Activated naive CD8-positive, alpha-beta T cell treated with anti-CD3 and anti-CD28 coated beads, Interleukin-2, amount 50 U/mL, for 24 hours (primary cell): ENCODE data around the gene TES.
"Not testable (repeated sequence)": the region's sequence is repeated elsewhere in the genome, so short reads cannot be mapped to it uniquely, and the experiment has no call there.

ENCODE experiments used
- ATAC-seq: fragments of 150-1000 bp; cut with Tn5 transposase; one replicate; pipeline ENCODE4 v1.10.0; 2021
- DNase-seq: peaks from one replicate; pipeline ENCODE4 v3.0.0; 2021
- H3K27ac Mint-ChIP-seq: one replicate; pipeline ENCODE4 v1.8.0; 2021; ENCODE audit warnings: mild to moderate bottlenecking, mixed read lengths
- H3K27me3 Mint-ChIP-seq: one replicate; pipeline ENCODE4 v1.8.0; 2021; ENCODE audit warnings: mixed read lengths
- H3K36me3 Mint-ChIP-seq: one replicate; pipeline ENCODE4 v1.8.0; 2021; ENCODE audit warnings: low read depth, mixed read lengths
- H3K4me1 Mint-ChIP-seq: one replicate; pipeline ENCODE4 v1.8.0; 2021; ENCODE audit warnings: mixed read lengths
- H3K4me3 Mint-ChIP-seq: one replicate; pipeline ENCODE4 v1.8.0; 2021; ENCODE audit warnings: mild to moderate bottlenecking, moderate library complexity, mixed read lengths
- H3K9me3 Mint-ChIP-seq: one replicate; pipeline ENCODE4 v1.8.0; 2021; ENCODE audit warnings: mixed read lengths

Gene TES

GRCh38 chr7:116210345-116211005 lies at the start of gene TES:
TES (plus strand) TSS chr7:116210539; CDS start chr7:116210708, 169 bp downstream.
- peak within 1 kb of the TSS; percentile 97 for H3K27ac Mint-ChIP-seq
- peaks cover 9% of the 10 kb centered on the region for H3K36me3 Mint-ChIP-seq
- H3K4me3 Mint-ChIP-seq: peak within 1 kb of the TSS; percentile 95
- H3K27me3 Mint-ChIP-seq: no peaks in the 10 kb centered on the region
- peaks cover 46% of the 10 kb centered on the region for H3K4me1 Mint-ChIP-seq
- DNase-seq: peak; percentile 75
- H3K9me3 Mint-ChIP-seq: no peaks in the 10 kb centered on the region
- ATAC-seq: peak; percentile 76

GRCh38 chr7:116161728-116162127 lies 48.6 kb upstream of the TES start:
- Mint-ChIP-seq H3K36me3 (no peaks in the 10 kb centered on the region), H3K4me3 (no peak overlapping the region), H3K27ac (no peak overlapping the region), H3K9me3 (no peaks in the 10 kb centered on the region), H3K27me3 (peaks cover 4% of the 10 kb centered on the region), H3K4me1 (peaks cover 11% of the 10 kb centered on the region)
- ATAC-seq (no peak), DNase-seq (no peak)

GRCh38 chr7:116162254-116162653 lies 48.1 kb upstream of the TES start:
- peaks cover 4% of the 10 kb centered on the region for H3K27me3 Mint-ChIP-seq
- H3K4me3 Mint-ChIP-seq: no peak overlapping the region
- ATAC-seq: no peak
- no peaks in the 10 kb centered on the region for H3K36me3 Mint-ChIP-seq
- no peaks in the 10 kb centered on the region for H3K9me3 Mint-ChIP-seq
- H3K27ac Mint-ChIP-seq: no peak overlapping the region
- no peak for DNase-seq
- peaks cover 15% of the 10 kb centered on the region for H3K4me1 Mint-ChIP-seq

- peaks cover 18% of the 10 kb centered on the region for H3K4me1 Mint-ChIP-seq
- H3K27ac Mint-ChIP-seq: no peak overlapping the region
- no peaks in the 10 kb centered on the region for H3K36me3 Mint-ChIP-seq
- DNase-seq (no peak), ATAC-seq (no peak)
- no peak overlapping the region for H3K4me3 Mint-ChIP-seq
- H3K27me3 Mint-ChIP-seq: peaks cover 2% of the 10 kb centered on the region
- no peaks in the 10 kb centered on the region for H3K9me3 Mint-ChIP-seq
These were observed 47.3 kb upstream of the TES start for GRCh38 chr7:116162992-116163391.

GRCh38 chr7:116164552-116165306 lies 45.6 kb upstream of the TES start:
- Mint-ChIP-seq H3K27me3 (peaks cover 2% of the 10 kb centered on the region), H3K4me3 (no peak overlapping the region), H3K36me3 (no peaks in the 10 kb centered on the region), H3K9me3 (no peaks in the 10 kb centered on the region), H3K4me1 (peaks cover 17% of the 10 kb centered on the region), H3K27ac (no peak overlapping the region)
- DNase-seq (no peak), ATAC-seq (no peak)

- H3K27ac Mint-ChIP-seq: no peak overlapping the region
- ATAC-seq (no peak), DNase-seq (no peak)
- H3K9me3 Mint-ChIP-seq: no peaks in the 10 kb centered on the region
- H3K4me1 Mint-ChIP-seq: peaks cover 16% of the 10 kb centered on the region
- no peak overlapping the region for H3K4me3 Mint-ChIP-seq
- H3K36me3 Mint-ChIP-seq: no peaks in the 10 kb centered on the region
- peaks cover 2% of the 10 kb centered on the region for H3K27me3 Mint-ChIP-seq
These were observed 44.6 kb upstream of the TES start for GRCh38 chr7:116165717-116166116.

GRCh38 chr7:116166156-116166555 lies 44.2 kb upstream of the TES start:
- Mint-ChIP-seq H3K27me3 (no peaks in the 10 kb centered on the region), H3K9me3 (no peaks in the 10 kb centered on the region), H3K4me1 (peaks cover 16% of the 10 kb centered on the region), H3K4me3 (no peak overlapping the region), H3K36me3 (no peaks in the 10 kb centered on the region), H3K27ac (no peak overlapping the region)
- ATAC-seq: no peak
- DNase-seq: no peak

- H3K4me3 Mint-ChIP-seq: no peak overlapping the region
- no peaks in the 10 kb centered on the region for H3K9me3 Mint-ChIP-seq
- H3K4me1 Mint-ChIP-seq: peaks cover 16% of the 10 kb centered on the region
- peak; percentile 74 for ATAC-seq
- no peak overlapping the region for H3K27ac Mint-ChIP-seq
- H3K27me3 Mint-ChIP-seq: peaks cover 2% of the 10 kb centered on the region
- no peaks in the 10 kb centered on the region for H3K36me3 Mint-ChIP-seq
- DNase-seq: peak; percentile 21
These were observed 43.2 kb upstream of the TES start for GRCh38 chr7:116167177-116167576.

GRCh38 chr7:116169060-116169459 lies 41.3 kb upstream of the TES start:
- no peaks in the 10 kb centered on the region for H3K36me3 Mint-ChIP-seq
- peaks cover 2% of the 10 kb centered on the region for H3K27me3 Mint-ChIP-seq
- H3K9me3 Mint-ChIP-seq: no peaks in the 10 kb centered on the region
- H3K4me1 Mint-ChIP-seq: peaks cover 14% of the 10 kb centered on the region
- H3K27ac Mint-ChIP-seq: no peak overlapping the region
- ATAC-seq (no peak), DNase-seq (no peak)
- H3K4me3 Mint-ChIP-seq: no peak overlapping the region

- peaks cover 14% of the 10 kb centered on the region for H3K4me1 Mint-ChIP-seq
- H3K27ac Mint-ChIP-seq: no peak overlapping the region
- peaks cover 2% of the 10 kb centered on the region for H3K27me3 Mint-ChIP-seq
- H3K36me3 Mint-ChIP-seq: no peaks in the 10 kb centered on the region
- DNase-seq (no peak), ATAC-seq (no peak)
- H3K4me3 Mint-ChIP-seq: no peak overlapping the region
- no peaks in the 10 kb centered on the region for H3K9me3 Mint-ChIP-seq
These were observed 40.2 kb upstream of the TES start for GRCh38 chr7:116170180-116170579.

GRCh38 chr7:116171094-116171493 lies 39.2 kb upstream of the TES start:
- Mint-ChIP-seq H3K36me3 (no peaks in the 10 kb centered on the region), H3K27me3 (peaks cover 2% of the 10 kb centered on the region), H3K9me3 (no peaks in the 10 kb centered on the region), H3K4me3 (no peak overlapping the region), H3K27ac (no peak overlapping the region), H3K4me1 (peaks cover 12% of the 10 kb centered on the region)
- peak; percentile 26 for ATAC-seq
- DNase-seq: no peak

GRCh38 chr7:116172353-116172752 lies 38.0 kb upstream of the TES start:
- Mint-ChIP-seq H3K27me3 (peaks cover 2% of the 10 kb centered on the region), H3K4me3 (no peak overlapping the region), H3K4me1 (peaks cover 2% of the 10 kb centered on the region), H3K27ac (no peak overlapping the region), H3K9me3 (no peaks in the 10 kb centered on the region), H3K36me3 (no peaks in the 10 kb centered on the region)
- DNase-seq: no peak
- no peak for ATAC-seq

- Mint-ChIP-seq H3K4me1 (no peaks in the 10 kb centered on the region), H3K4me3 (no peak overlapping the region), H3K27me3 (peaks cover 2% of the 10 kb centered on the region), H3K27ac (no peak overlapping the region), H3K9me3 (no peaks in the 10 kb centered on the region), H3K36me3 (no peaks in the 10 kb centered on the region)
- ATAC-seq (no peak), DNase-seq (no peak)
These were observed 37.0 kb upstream of the TES start for GRCh38 chr7:116173051-116174028.

GRCh38 chr7:116175095-116175494 lies 35.2 kb upstream of the TES start:
- H3K4me1 Mint-ChIP-seq, H3K36me3 Mint-ChIP-seq, H3K27me3 Mint-ChIP-seq, DNase-seq, H3K9me3 Mint-ChIP-seq, ATAC-seq, H3K27ac Mint-ChIP-seq, H3K4me3 Mint-ChIP-seq: not testable (repeated sequence)
